ENCODE measurements around the gene RHD. TPM values are rescaled to one million over a fixed set of nuclear protein-coding genes. Genes with fewer than 3 reads are reported as not detected.

Gene RHD
- polyA plus RNA-seq, 3 donors, result 0.53 TPM; not detected in 2

- peak overlapping the region; percentile 98 for H3K27ac ChIP-seq (ENCODE audit: low read depth in 1 of 2, low read length in 2 of 2)
- Mint-ChIP-seq H3K4me3 (peak overlapping the region; percentile 96 to 98), H3K4me1 (peaks cover 42% of the 10 kb centered on the region), H3K27me3 (ENCODE audit: low read depth in 3 of 3) (peaks cover 0 to 3% (median 0%) of the 10 kb centered on the region in 3 donors), H3K9me3 (peaks cover 0 to 5% (median 0%) of the 10 kb centered on the region in 7 donors), H3K27ac (peak overlapping the region; percentile 98 to 100 (median 99)), H3K36me3 (peaks cover 52 to 57% of the 10 kb centered on the region in 2 donors)
- TF ChIP-seq CTCF (IDR thresholded peaks at IDR 0.05), result no peak
- peak in 2 of 3 donors; percentile 11 to 16 for DNase-seq
- H3K9ac ChIP-seq (ENCODE audit: insufficient read depth, low read length, poor library complexity, severe bottlenecking), result peak overlapping the region; percentile 92
- peak overlapping the region; percentile 57 to 99 (median 85) for H3K4me3 ChIP-seq (replicated peaks in 1 of 3; ENCODE audit: low read depth in 2 of 3, low read length in 3 of 3)
- H3K4me1 ChIP-seq (ENCODE audit: control insufficient read depth in 1 of 2, insufficient read depth in 2 of 2, low read length in 2 of 2), result peaks cover 28 to 52% of the 10 kb centered on the region in 2 donors
- no peaks in the 10 kb centered on the region for H3K27me3 ChIP-seq (ENCODE audit: control insufficient read depth in 2 of 2, insufficient read depth in 2 of 2, low read length in 2 of 2)
- peaks cover 43 to 50% of the 10 kb centered on the region in 2 donors for H3K36me3 ChIP-seq (replicated peaks in 1 of 2; ENCODE audit: control insufficient read depth in 1 of 2, insufficient read depth in 2 of 2, low read length in 2 of 2)
- intact Hi-C loops (cut with micrococcal nuclease), result loop anchor here in 1 of 2 donors (5.0 kb wide), 1 partner anchor 91 kb away; the partner anchor contains the start of gene TMEM50A
- H4K20me1 ChIP-seq (ENCODE audit: insufficient read depth, low read length), result peaks cover 59% of the 10 kb centered on the region
- WGBS (ENCODE audit: insufficient coverage), result under 1% methylated on average over 18 of the region's 30 CpGs
- peak overlapping the region; percentile 94 for H3K4me2 ChIP-seq (replicated peaks; ENCODE audit: extremely low read depth, low read length, poor library complexity, severe bottlenecking)
- peaks cover 62% of the 10 kb centered on the region for H3K79me2 ChIP-seq (ENCODE audit: insufficient read depth, low read length)
- H3K9me3 ChIP-seq (replicated peaks in 1 of 2; ENCODE audit: control insufficient read depth in 1 of 2, insufficient read depth in 1 of 2, low read length in 2 of 2), result no peaks in the 10 kb centered on the region
- no peak overlapping the region for H2AFZ ChIP-seq (ENCODE audit: insufficient read depth, low read depth, low read length, poor library complexity, severe bottlenecking)
These were observed 26.3 kb upstream of the RHD start for GRCh38 chr1:25245809-25246599.

- TF ChIP-seq CTCF (IDR thresholded peaks at IDR 0.05), result no peak
- no peak overlapping the region for H2AFZ ChIP-seq (ENCODE audit: insufficient read depth, low read depth, low read length, poor library complexity, severe bottlenecking)
- H3K36me3 ChIP-seq (replicated peaks in 1 of 2; ENCODE audit: control insufficient read depth in 1 of 2, insufficient read depth in 2 of 2, low read length in 2 of 2), result peaks cover 40 to 44% of the 10 kb centered on the region in 2 donors
- peaks cover 28 to 46% of the 10 kb centered on the region in 2 donors for H3K4me1 ChIP-seq (ENCODE audit: control insufficient read depth in 1 of 2, insufficient read depth in 2 of 2, low read length in 2 of 2)
- H3K9ac ChIP-seq (ENCODE audit: insufficient read depth, low read length, poor library complexity, severe bottlenecking), result peak overlapping the region; percentile 92
- Mint-ChIP-seq H3K27me3 (ENCODE audit: low read depth in 3 of 3) (peaks cover 0 to 3% (median 0%) of the 10 kb centered on the region in 3 donors), H3K4me3 (peak overlapping the region; percentile 96 to 98), H3K27ac (peak overlapping the region; percentile 98 to 100 (median 99)), H3K36me3 (peaks cover 47 to 51% of the 10 kb centered on the region in 2 donors), H3K4me1 (peaks cover 38% of the 10 kb centered on the region), H3K9me3 (peaks cover 0 to 5% (median 0%) of the 10 kb centered on the region in 7 donors)
- WGBS (ENCODE audit: insufficient coverage), result under 1% methylated on average over 53 of the region's 53 CpGs
- DNase-seq, result no peak
- peak overlapping the region; percentile 57 to 99 (median 85) for H3K4me3 ChIP-seq (replicated peaks in 1 of 3; ENCODE audit: low read depth in 2 of 3, low read length in 3 of 3)
- intact Hi-C loops (cut with micrococcal nuclease), result loop anchor here in 1 of 2 donors (5.0 kb wide), 1 partner anchor 91 kb away; the partner anchor contains the start of gene TMEM50A
- H3K79me2 ChIP-seq (ENCODE audit: insufficient read depth, low read length), result peaks cover 57% of the 10 kb centered on the region
- no peaks in the 10 kb centered on the region for H3K27me3 ChIP-seq (ENCODE audit: control insufficient read depth in 2 of 2, insufficient read depth in 2 of 2, low read length in 2 of 2)
- H3K27ac ChIP-seq (ENCODE audit: low read depth in 1 of 2, low read length in 2 of 2), result peak overlapping the region; percentile 98
- peak overlapping the region; percentile 94 for H3K4me2 ChIP-seq (replicated peaks; ENCODE audit: extremely low read depth, low read length, poor library complexity, severe bottlenecking)
- no peaks in the 10 kb centered on the region for H3K9me3 ChIP-seq (replicated peaks in 1 of 2; ENCODE audit: control insufficient read depth in 1 of 2, insufficient read depth in 1 of 2, low read length in 2 of 2)
- peaks cover 53% of the 10 kb centered on the region for H4K20me1 ChIP-seq (ENCODE audit: insufficient read depth, low read length)
These were observed 25.7 kb upstream of the RHD start for GRCh38 chr1:25246600-25247023.

Data from CD14-positive monocyte (primary cell).